ENCODE data around the gene OGT. TPM values are rescaled to one million over a fixed set of nuclear protein-coding genes. Genes with fewer than 3 reads are reported as not detected.

Gene OGT
- total RNA-seq, 5 donors from 2014 or later (not counting 1 experiment from before 2014, with no cell fraction given) = 438 to 548 (median 460) TPM

DNA sequence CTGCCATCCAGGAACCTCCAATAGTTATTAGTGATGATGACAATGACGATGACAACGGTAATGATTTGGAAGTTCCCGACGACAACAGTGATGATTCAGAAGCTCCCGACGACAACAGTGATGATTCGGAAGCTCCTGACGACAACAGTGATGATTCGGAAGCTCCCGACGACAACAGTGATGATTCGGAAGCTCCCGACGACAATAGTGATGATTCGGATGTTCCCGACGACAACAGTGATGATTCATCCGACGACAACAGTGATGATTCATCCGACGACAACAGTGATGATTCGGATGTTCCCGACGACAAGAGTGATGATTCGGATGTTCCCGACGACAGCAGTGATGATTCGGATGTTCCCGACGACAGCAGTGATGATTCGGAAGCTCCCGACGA lies 70.7 kb downstream of the OGT start:
- peaks cover 3 to 38% of the 10 kb centered on the region in 2 experiments for H3K4me1 ChIP-seq (ENCODE audit: control insufficient read depth in 1 of 2, extremely low read depth in 1 of 2, insufficient read depth in 2 of 2, low read length in 2 of 2)
- no peaks in the 10 kb centered on the region for H3K27me3 ChIP-seq (replicated peaks in 1 of 2; ENCODE audit: control insufficient read depth in 2 of 2, extremely low read depth in 1 of 2, insufficient read depth in 2 of 2, low read length in 1 of 2)
- H3K9me3 ChIP-seq = no peaks in the 10 kb centered on the region
- Mint-ChIP-seq H3K27ac (peak overlapping the region; percentile 4 to 69), H3K36me3 (peaks cover 44% of the 10 kb centered on the region), H3K27me3 (peaks cover 0 to 11% of the 10 kb centered on the region in 2 donors), H3K4me3 (no peak overlapping the region), H3K9me3 (no peaks in the 10 kb centered on the region), H3K4me1 (peaks cover 40 to 47% (median 44%) of the 10 kb centered on the region in 3 donors)
- WGBS (ENCODE audit: insufficient coverage) = 72% methylated on average over 16 of the region's 33 CpGs
- ATAC-seq (replicated peaks in 1 of 4) (no peak), DNase-seq (no peak)
- H3K27ac ChIP-seq (ENCODE audit: low read length) = no peak overlapping the region
- ChIA-PET POLR2A (no interaction called here), CTCF (no interaction called here)
- peaks cover 0 to 33% of the 10 kb centered on the region in 2 donors for H3K36me3 ChIP-seq (ENCODE audit: control insufficient read depth in 2 of 2, extremely low read depth in 1 of 2, insufficient read depth in 1 of 2, low read length in 1 of 2)
- no peak overlapping the region for H3K4me3 ChIP-seq (ENCODE audit: control insufficient read depth in 1 of 2, extremely low read depth in 1 of 2, low read length in 1 of 2)

DNA sequence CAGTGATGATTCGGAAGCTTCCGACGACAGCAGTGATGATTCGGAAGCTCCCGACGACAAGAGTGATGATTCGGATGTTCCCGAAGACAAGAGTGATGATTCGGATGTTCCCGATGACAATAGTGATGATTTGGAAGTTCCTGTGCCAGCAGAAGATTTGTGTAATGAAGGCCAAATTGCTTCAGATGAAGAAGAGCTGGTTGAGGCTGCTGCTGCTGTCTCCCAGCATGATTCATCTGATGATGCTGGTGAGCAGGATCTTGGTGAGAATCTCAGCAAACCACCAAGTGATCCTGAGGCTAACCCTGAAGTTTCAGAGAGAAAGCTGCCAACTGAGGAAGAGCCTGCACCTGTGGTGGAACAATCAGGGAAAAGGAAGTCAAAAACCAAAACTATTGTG lies 71.2 kb downstream of the OGT start:
- no peaks in the 10 kb centered on the region for H3K9me3 ChIP-seq
- H3K4me3 Mint-ChIP-seq = no peak overlapping the region
- DNase-seq = no peak
- CTCF ChIA-PET = no interaction called here
- WGBS (ENCODE audit: insufficient coverage) = 86% methylated on average over 5 of the region's 10 CpGs
- peaks cover 8 to 43% of the 10 kb centered on the region in 2 experiments for H3K4me1 ChIP-seq (ENCODE audit: control insufficient read depth in 1 of 2, extremely low read depth in 1 of 2, insufficient read depth in 2 of 2, low read length in 2 of 2)
- no peaks in the 10 kb centered on the region for H3K27me3 ChIP-seq (replicated peaks in 1 of 2; ENCODE audit: control insufficient read depth in 2 of 2, extremely low read depth in 1 of 2, insufficient read depth in 2 of 2, low read length in 1 of 2)
- peaks cover 0 to 13% of the 10 kb centered on the region in 2 donors for H3K27me3 Mint-ChIP-seq
- H3K36me3 Mint-ChIP-seq = peaks cover 47% of the 10 kb centered on the region
- H3K36me3 ChIP-seq (ENCODE audit: control insufficient read depth in 2 of 2, extremely low read depth in 1 of 2, insufficient read depth in 1 of 2, low read length in 1 of 2) = peaks cover 0 to 31% of the 10 kb centered on the region in 2 donors
- POLR2A ChIA-PET = no interaction called here
- no peaks in the 10 kb centered on the region for H3K9me3 Mint-ChIP-seq
- H3K4me1 Mint-ChIP-seq = peaks cover 45 to 53% (median 49%) of the 10 kb centered on the region in 3 donors
- no peak for ATAC-seq (replicated peaks in 1 of 4)
- H3K27ac ChIP-seq (ENCODE audit: low read length) = no peak overlapping the region
- H3K4me3 ChIP-seq (ENCODE audit: control insufficient read depth in 1 of 2, extremely low read depth in 1 of 2, low read length in 1 of 2) = no peak overlapping the region
- H3K27ac Mint-ChIP-seq = peak overlapping the region; percentile 70 to 95

DNA sequence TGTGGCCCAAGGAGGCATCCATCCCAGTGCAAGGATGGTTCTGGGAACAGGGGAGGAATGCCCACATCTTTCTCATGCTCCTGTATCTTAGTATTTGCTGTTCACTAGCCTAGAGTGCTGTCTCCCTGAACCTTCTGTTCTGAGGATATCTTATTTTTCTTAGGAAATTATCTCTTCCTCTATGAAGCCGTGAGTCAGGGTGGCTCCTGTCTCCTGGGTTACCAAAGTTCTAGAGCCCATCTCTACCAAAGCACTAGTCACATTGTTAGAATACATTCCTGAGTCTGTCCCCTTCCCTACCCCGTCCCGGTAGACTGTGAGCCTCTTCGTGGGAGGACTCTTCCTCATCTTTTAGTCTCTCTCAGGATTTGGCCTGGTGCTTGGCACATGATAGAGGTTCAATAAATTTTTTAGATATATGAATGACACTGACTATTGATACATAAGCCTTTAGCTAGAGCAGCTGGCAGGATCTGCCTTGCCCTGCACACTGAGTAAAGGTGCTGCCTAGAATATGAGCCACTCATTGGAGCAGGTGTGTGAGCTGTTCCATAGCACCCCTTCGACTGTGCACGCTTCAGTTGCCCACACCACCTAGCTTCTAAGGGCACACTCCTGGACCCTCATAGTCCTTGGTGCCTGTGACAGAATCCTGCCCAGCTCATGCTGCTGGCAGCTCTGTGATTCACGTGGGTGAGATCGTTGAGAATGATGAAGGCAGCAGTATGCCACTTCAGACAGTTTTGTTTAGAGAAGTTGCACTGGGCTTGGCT lies 72.1 kb downstream of the OGT start:
- CTCF ChIA-PET = no interaction called here

DNA sequence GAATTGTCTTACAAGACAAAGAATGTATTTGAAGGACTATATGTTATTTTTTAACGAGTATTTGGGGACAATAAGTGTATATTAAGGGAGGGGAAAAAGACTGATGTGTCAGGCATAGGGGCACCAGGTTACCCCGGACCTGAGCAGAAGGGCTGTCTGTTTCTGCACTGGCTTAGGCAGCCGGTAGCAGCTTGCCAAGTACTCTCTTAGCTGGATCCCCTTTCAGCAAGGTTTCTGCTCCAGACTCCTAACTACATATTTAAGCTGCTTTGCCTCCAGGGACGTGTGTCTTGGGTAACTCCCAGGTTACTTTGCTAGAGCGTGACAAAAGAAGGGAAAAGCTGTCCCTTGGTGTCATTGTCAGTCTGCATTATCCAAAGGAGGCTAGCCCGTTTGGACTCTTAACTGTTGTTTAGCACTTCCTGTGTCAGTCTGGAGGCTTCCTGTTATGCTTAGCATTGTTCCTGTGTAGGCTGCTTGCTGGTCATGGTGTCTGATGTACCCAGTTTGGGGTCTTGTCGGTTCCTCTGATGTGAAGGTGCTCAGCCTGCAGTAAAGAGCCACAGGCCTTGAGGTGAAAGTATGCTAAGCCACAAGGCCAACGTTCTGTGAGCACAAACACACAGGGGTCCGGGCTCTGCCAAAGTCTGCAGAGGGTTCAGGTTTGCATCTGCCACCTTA lies 73.8 kb downstream of the OGT start:
- no peaks in the 10 kb centered on the region for H3K27me3 ChIP-seq (replicated peaks in 1 of 2; ENCODE audit: control insufficient read depth in 2 of 2, extremely low read depth in 1 of 2, insufficient read depth in 2 of 2, low read length in 1 of 2)
- H3K9me3 Mint-ChIP-seq = no peaks in the 10 kb centered on the region
- no peaks in the 10 kb centered on the region for H3K9me3 ChIP-seq
- H3K27ac Mint-ChIP-seq = peak overlapping the region; percentile 95
- H3K27ac ChIP-seq (ENCODE audit: low read length) = peak overlapping the region; percentile 69
- peak overlapping the region; percentile 21 to 60 (median 34) for H3K4me3 Mint-ChIP-seq
- H3K4me1 Mint-ChIP-seq = peaks cover 55 to 62% (median 58%) of the 10 kb centered on the region in 3 donors
- peaks cover 8 to 50% of the 10 kb centered on the region in 2 experiments for H3K4me1 ChIP-seq (ENCODE audit: control insufficient read depth in 1 of 2, extremely low read depth in 1 of 2, insufficient read depth in 2 of 2, low read length in 2 of 2)
- POLR2A ChIA-PET = interaction anchor here in 1 of 2 donors (0.5 kb wide), 1 partner anchor 545 kb away, joined by 4 read pairs; no protein-coding TSS in a partner anchor
- H3K27me3 Mint-ChIP-seq = peaks cover 0 to 15% of the 10 kb centered on the region in 2 donors
- H3K4me3 ChIP-seq (ENCODE audit: control insufficient read depth in 1 of 2, extremely low read depth in 1 of 2, low read length in 1 of 2) = no peak overlapping the region
- CTCF ChIA-PET = interaction anchor here in 1 of 2 donors (0.5 to 0.8 kb wide), 2 partner anchors 24 to 324 kb away, joined by 4 to 9 read pairs; partner anchors contain the start of gene NONO
- H3K36me3 ChIP-seq (ENCODE audit: control insufficient read depth in 2 of 2, extremely low read depth in 1 of 2, insufficient read depth in 1 of 2, low read length in 1 of 2) = peaks cover 0 to 47% of the 10 kb centered on the region in 2 donors
- WGBS (ENCODE audit: insufficient coverage) = 8% methylated on average over 5 of the region's 9 CpGs
- peaks cover 56% of the 10 kb centered on the region for H3K36me3 Mint-ChIP-seq
- peak; percentile 83 to 92 (median 89) for ATAC-seq (replicated peaks in 1 of 4)
- DNase-seq = peak in 25 of 35 experiments; percentile 22 to 75 (median 39)

More for the DNA sequence above, 72.1 kb downstream of the OGT start:
- POLR2A ChIA-PET = no interaction called here
- ATAC-seq (replicated peaks in 1 of 4) = no peak
- H3K9me3 Mint-ChIP-seq = no peaks in the 10 kb centered on the region
- H3K9me3 ChIP-seq = no peaks in the 10 kb centered on the region
- peaks cover 50% of the 10 kb centered on the region for H3K36me3 Mint-ChIP-seq
- H3K4me1 ChIP-seq (ENCODE audit: control insufficient read depth in 1 of 2, extremely low read depth in 1 of 2, insufficient read depth in 2 of 2, low read length in 2 of 2) = peaks cover 8 to 47% of the 10 kb centered on the region in 2 experiments
- peaks cover 52 to 56% (median 55%) of the 10 kb centered on the region in 3 donors for H3K4me1 Mint-ChIP-seq
- H3K4me3 Mint-ChIP-seq = no peak overlapping the region
- H3K27ac Mint-ChIP-seq = peak overlapping the region; percentile 89 to 95
- no peaks in the 10 kb centered on the region for H3K27me3 ChIP-seq (replicated peaks in 1 of 2; ENCODE audit: control insufficient read depth in 2 of 2, extremely low read depth in 1 of 2, insufficient read depth in 2 of 2, low read length in 1 of 2)
- peaks cover 0 to 15% of the 10 kb centered on the region in 2 donors for H3K27me3 Mint-ChIP-seq
- H3K27ac ChIP-seq (ENCODE audit: low read length) = peak overlapping the region; percentile 29
- H3K4me3 ChIP-seq (ENCODE audit: control insufficient read depth in 1 of 2, extremely low read depth in 1 of 2, low read length in 1 of 2) = no peak overlapping the region
- H3K36me3 ChIP-seq (ENCODE audit: control insufficient read depth in 2 of 2, extremely low read depth in 1 of 2, insufficient read depth in 1 of 2, low read length in 1 of 2) = peaks cover 0 to 33% of the 10 kb centered on the region in 2 donors
- DNase-seq = no peak
- WGBS (ENCODE audit: insufficient coverage) = no CpG with 5 or more reads among the region's 8 CpGs

DNA sequence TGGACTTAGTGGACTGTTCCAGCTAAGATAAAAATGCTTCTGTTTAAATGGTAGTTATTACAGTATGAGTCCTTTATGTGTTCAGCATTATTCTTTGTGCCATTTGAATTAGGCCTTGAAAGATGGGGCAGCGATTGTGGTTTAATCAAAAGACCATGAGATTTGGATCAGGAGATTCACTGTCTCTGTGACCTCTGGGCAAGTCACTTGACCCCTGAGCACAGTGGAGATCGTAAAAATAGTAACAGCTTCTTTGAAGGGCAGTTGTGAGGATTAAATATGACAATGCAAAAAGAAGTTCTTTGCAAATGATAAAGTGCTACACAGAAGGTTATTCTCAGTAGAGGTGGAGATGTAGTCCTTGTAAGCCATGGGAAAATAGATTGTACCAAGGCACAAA lies 74.6 kb downstream of the OGT start:
- peak overlapping the region in 1 of 3 donors; percentile 60 for H3K4me3 Mint-ChIP-seq
- peaks cover 0 to 47% of the 10 kb centered on the region in 2 donors for H3K36me3 ChIP-seq (ENCODE audit: control insufficient read depth in 2 of 2, extremely low read depth in 1 of 2, insufficient read depth in 1 of 2, low read length in 1 of 2)
- H3K27ac Mint-ChIP-seq = peak overlapping the region; percentile 95
- no peaks in the 10 kb centered on the region for H3K9me3 Mint-ChIP-seq
- no peak for DNase-seq
- CTCF ChIA-PET = no interaction called here
- POLR2A ChIA-PET = interaction anchor here in 1 of 2 donors (0.7 kb wide), 1 partner anchor 235 kb away, joined by 3 read pairs; no protein-coding TSS in a partner anchor
- no peak overlapping the region for H3K4me3 ChIP-seq (ENCODE audit: control insufficient read depth in 1 of 2, extremely low read depth in 1 of 2, low read length in 1 of 2)
- peaks cover 59% of the 10 kb centered on the region for H3K36me3 Mint-ChIP-seq
- H3K4me1 Mint-ChIP-seq = peaks cover 55 to 62% (median 58%) of the 10 kb centered on the region in 3 donors
- peaks cover 0 to 15% of the 10 kb centered on the region in 2 donors for H3K27me3 Mint-ChIP-seq
- H3K27me3 ChIP-seq (replicated peaks in 1 of 2; ENCODE audit: control insufficient read depth in 2 of 2, extremely low read depth in 1 of 2, insufficient read depth in 2 of 2, low read length in 1 of 2) = no peaks in the 10 kb centered on the region
- ATAC-seq (replicated peaks in 1 of 4) = no peak
- H3K27ac ChIP-seq (ENCODE audit: low read length) = peak overlapping the region; percentile 69
- H3K4me1 ChIP-seq (ENCODE audit: control insufficient read depth in 1 of 2, extremely low read depth in 1 of 2, insufficient read depth in 2 of 2, low read length in 2 of 2) = peaks cover 8 to 50% of the 10 kb centered on the region in 2 experiments
- no peaks in the 10 kb centered on the region for H3K9me3 ChIP-seq
- 100% methylated on average over 1 of the region's 2 CpGs for WGBS (ENCODE audit: insufficient coverage)

DNA sequence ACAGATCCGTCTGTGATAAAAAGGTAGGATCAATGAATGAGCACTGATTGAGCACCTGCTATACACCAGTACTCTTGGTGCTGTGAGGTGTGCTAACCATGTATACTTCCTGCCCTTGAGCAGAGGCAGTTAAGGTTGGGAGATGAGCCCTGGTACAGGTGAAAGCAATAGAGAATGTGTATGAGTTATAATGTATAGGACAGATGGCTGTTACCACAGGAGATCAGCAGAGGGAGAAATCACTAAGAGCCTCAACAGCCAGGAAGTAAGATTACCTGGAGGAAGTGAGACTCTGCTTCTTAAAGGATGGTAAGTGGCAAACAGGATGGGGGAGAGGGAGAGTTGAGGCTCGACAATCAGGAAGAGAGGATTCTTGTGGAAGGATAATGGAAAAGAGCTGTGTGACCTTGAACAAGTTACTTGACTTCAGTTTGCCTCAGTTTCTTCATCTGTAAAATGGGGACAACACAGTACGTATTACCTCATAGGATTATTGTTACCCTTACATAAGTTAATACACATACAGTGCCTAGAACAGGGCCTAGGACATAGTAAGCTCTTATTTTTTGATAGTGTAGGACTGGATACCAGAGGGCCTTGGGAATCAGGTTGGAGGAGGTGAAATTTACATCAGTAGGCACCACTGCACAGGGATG lies 76.3 kb downstream of the OGT start:
- peaks cover 51 to 62% (median 58%) of the 10 kb centered on the region in 3 donors for H3K4me1 Mint-ChIP-seq
- Histone ChIP-seq H3K27me3 (replicated peaks in 1 of 2; ENCODE audit: control insufficient read depth in 2 of 2, extremely low read depth in 1 of 2, insufficient read depth in 2 of 2, low read length in 1 of 2) (no peaks in the 10 kb centered on the region), H3K9me3 (no peaks in the 10 kb centered on the region), H3K27ac (ENCODE audit: low read length) (peak overlapping the region; percentile 24), H3K36me3 (ENCODE audit: control insufficient read depth in 2 of 2, extremely low read depth in 1 of 2, insufficient read depth in 1 of 2, low read length in 1 of 2) (peaks cover 0 to 45% of the 10 kb centered on the region in 2 donors), H3K4me3 (ENCODE audit: control insufficient read depth in 1 of 2, extremely low read depth in 1 of 2, low read length in 1 of 2) (no peak overlapping the region), H3K4me1 (ENCODE audit: control insufficient read depth in 1 of 2, extremely low read depth in 1 of 2, insufficient read depth in 2 of 2, low read length in 2 of 2) (peaks cover 8 to 52% of the 10 kb centered on the region in 2 experiments)
- H3K9me3 Mint-ChIP-seq = no peaks in the 10 kb centered on the region
- peaks cover 48% of the 10 kb centered on the region for H3K36me3 Mint-ChIP-seq
- peaks cover 0 to 11% of the 10 kb centered on the region in 2 donors for H3K27me3 Mint-ChIP-seq
- peak overlapping the region in 1 of 3 donors; percentile 52 for H3K4me3 Mint-ChIP-seq
- H3K27ac Mint-ChIP-seq = peak overlapping the region; percentile 88 to 95
- ATAC-seq (replicated peaks in 1 of 4) (peak in 3 of 4 experiments; percentile 21 to 48 (median 37)), DNase-seq (peak in 1 of 35 experiments; percentile 49)
- WGBS (ENCODE audit: insufficient coverage) = no CpG with 5 or more reads among the region's 3 CpGs
- CTCF ChIA-PET = no interaction called here
- POLR2A ChIA-PET = interaction anchor here in 1 of 2 donors (1.0 kb wide), 1 partner anchor 10 kb away, joined by 3 read pairs; no protein-coding TSS in a partner anchor

Measured in T-cell (primary cell).